HG03571 (cell line): ENCODE results near the gene AQR.
"Not testable (repeated sequence)": the region's sequence is repeated elsewhere in the genome, so short reads cannot be mapped to it uniquely, and the experiment has no call there.

Experiments used
- ATAC-seq: cut with Tn5 transposase; IDR thresholded peaks from one replicate; pipeline ENCODE4 v1.9.1; 2021; ENCODE audit not compliant: unreplicated experiment

AQR gene

DNA sequence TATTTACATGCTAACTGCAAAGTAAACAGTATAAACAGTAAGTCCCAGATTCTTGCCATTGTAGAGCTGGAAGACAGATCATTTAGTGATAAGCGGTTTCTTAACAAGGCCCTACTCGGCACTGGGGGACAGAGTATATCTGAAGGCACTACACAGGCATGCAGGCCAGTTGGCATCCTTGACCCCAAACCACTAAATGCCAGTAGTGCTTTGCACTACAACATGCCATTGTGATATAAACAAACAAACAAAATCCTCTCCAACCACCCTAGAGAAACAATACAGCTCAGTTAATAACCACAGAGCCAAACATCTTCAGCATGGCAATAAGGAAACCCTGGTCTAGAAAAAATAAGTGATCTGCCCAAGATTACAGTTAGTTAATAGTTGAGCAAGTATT is 5.3 kb downstream of the AQR start:
- no peak for ATAC-seq

GRCh38 chr15:34953851-34954250 is 15.7 kb downstream of the AQR start:
- no peak for ATAC-seq

- ATAC-seq = no peak
Observed at GRCh38 chr15:34952481-34952880, 17.1 kb downstream of the AQR start.

DNA sequence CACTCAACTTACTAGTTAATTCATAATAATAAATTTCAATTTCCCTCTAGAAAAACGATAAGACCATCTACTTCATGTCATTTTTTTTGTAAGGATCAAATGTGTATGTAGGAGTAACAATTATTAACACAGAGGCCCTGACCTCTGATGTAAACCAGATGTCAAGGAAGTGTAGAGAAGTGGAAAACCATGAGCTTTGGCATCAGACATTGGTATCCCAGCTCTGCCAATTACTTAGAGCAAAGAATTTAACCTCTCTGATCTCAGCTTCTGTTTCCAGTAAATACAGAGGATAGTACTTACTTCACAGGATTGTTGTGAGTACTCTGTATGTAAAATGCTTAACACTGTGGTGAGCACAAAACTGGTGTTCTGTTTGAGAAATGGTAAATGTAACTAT is 17.5 kb downstream of the AQR start:
- ATAC-seq = no peak

GRCh38 chr15:34944936-34945335 is 24.6 kb downstream of the AQR start:
- ATAC-seq = no peak

DNA sequence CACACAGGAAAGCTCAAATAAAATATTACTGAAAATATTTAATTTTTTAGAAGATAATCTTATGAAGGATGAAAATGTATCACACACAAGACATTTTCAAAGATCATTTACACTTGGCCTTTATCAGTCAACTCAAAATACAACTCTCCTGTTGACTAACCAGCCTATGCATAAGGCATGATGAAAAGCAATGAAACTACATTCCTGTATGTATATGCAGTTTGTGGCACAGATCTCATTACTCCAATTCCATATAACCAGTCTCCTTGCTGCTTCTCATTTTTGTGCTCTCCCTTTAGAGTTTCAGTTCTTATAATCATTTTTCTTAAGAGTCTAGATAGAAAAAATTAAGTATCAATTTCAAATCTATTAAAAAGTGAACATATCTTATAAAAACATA is 25.8 kb downstream of the AQR start:
- ATAC-seq = no peak

GRCh38 chr15:34943264-34943663 is 26.3 kb downstream of the AQR start:
- not testable (repeated sequence) for ATAC-seq

- ATAC-seq = no peak
Observed at GRCh38 chr15:34942363-34942762, 27.2 kb downstream of the AQR start.

GRCh38 chr15:34941831-34942230 is 27.7 kb downstream of the AQR start:
- no peak for ATAC-seq

- no peak for ATAC-seq
Observed at GRCh38 chr15:34941185-34941698, 28.3 kb downstream of the AQR start.

DNA sequence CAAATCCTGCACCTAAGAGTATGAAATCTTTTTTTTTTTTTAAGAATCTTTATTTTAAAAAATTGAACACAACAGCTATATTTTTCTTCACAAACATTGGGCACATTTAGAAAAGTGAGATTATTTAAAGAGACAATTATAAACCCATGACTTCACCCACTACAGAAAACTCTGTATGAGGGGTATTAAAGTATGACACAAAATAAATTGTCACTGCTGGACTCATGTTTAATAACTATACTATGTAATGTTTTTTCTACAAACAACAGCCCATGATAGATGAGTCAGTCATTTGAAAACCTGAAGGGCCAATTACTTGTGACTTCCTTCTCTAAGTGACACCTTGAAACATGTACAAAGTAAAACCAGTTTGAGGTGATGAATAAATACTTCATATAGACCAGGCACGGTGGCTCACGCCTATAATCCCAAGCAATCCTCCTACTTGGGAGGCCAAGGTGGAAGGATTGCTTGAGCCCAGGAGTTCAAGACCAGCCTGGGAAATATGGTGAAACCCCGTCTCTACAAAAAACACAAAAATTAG is 36.0 kb downstream of the AQR start:
- ATAC-seq = no peak

GRCh38 chr15:34928349-34928748 is 41.2 kb downstream of the AQR start:
- ATAC-seq = not testable (repeated sequence)

GRCh38 chr15:34927726-34928125 is 41.8 kb downstream of the AQR start:
- no peak for ATAC-seq

GRCh38 chr15:34914317-34914716 is 55.2 kb downstream of the AQR start:
- ATAC-seq = no peak

DNA sequence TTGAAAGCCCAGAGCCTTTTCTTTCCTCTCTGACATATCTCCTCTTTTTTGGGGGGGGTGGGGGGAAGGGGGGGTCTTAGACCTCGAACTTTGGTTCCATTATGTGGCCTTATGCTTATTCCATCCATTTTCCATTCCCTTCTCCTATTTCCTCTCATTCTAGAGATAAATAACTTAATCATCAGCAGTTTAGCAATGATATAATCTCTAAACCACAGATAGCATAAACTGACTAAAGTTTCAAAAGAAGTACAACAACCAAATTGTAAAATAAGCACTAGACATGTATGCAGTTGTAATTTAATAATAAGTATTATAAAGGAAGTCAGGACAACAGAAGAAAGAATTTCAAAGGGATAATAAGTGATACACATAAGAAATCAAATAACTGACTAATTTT is 64.5 kb downstream of the AQR start:
- no peak for ATAC-seq

DNA sequence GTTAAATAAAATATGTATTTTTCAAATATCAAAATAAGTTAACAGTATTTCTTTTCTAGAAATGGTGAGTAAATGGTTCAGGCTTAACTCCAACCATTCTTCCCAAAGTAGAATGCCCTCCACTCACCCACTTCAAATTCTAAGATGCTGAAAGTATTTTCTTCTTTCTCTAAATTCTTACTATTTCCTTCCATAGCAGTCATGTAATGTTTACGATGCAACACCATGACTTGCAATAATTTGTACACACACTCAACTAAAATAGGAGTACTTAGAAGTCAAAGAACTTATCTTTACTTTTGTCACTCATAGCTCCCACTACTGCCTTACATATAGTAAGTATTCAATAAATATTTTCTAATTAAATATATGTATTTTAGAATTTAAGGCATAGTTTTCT is 65.0 kb downstream of the AQR start:
- ATAC-seq = no peak

GRCh38 chr15:34900748-34901147 is 68.8 kb downstream of the AQR start:
- no peak for ATAC-seq

DNA sequence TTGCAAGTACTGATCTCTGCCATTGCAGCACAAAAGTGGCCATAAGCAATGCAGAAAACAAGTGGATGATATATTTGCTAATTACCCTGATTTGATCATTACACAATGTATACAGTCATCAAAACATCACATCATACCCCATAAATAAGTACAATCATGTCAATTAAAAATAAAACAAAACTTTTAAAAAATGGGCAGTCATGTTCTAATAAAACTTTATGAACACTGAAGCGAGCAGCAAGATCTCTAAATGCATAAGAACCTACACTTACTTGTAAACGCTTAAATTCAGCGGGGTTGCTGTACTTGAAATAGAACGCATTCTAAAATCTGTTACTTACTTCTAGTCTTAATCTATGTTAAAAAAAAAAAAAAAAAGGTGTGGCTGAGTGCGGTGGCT is 73.4 kb downstream of the AQR start:
- ATAC-seq = no peak

DNA sequence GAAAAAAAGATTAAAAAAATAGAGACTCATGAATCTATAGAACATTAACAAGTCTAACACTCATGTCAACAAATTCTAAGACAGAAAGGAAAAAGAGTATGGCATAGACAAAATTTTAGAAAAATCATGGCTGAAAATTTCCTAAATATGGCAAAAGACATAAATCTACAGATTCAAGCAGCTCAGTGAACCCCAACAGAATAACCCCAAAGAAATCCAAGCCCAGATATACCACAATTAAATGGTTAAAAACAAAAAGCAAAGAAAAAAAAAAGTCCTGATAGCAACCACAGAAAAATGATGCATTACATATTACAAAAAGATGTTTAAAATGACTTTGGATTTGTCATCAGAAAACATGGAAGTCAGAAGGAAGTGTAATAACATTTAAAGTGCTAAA is 75.6 kb downstream of the AQR start:
- ATAC-seq = no peak

- ATAC-seq = no peak
Observed at GRCh38 chr15:34892963-34893591, 76.5 kb downstream of the AQR start.

GRCh38 chr15:34890424-34890823 is 79.1 kb downstream of the AQR start:
- no peak for ATAC-seq

DNA sequence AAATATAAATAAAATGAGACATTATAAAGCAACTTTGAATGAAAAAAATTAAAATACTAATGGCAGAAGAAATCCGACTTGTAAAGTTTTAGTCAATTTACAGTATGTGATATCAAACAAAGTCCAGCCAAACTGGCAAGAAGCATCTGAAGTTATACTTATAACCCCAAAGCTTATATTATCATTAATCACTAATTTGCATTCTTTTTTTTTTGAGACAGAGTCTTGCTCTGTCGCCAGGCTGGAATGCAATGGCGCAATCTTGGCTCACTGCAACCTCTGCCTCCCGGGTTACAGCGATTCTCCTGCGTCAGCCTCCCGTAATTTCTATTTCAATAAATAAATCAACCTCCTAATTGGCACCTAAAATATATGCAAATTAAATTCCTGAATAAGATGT is 80.1 kb downstream of the AQR start:
- no peak for ATAC-seq

GRCh38 chr15:34886134-34886533 is 83.4 kb downstream of the AQR start:
- ATAC-seq = no peak
